Sigmoid colon (tissue), 7 donors: Measurements from ENCODE around the gene KLHL10. TPM values are rescaled to one million over a fixed set of nuclear protein-coding genes. Genes with fewer than 3 reads are reported as not detected.

Experiments used
- DNase-seq: peaks from one replicate; pipeline ENCODE4 v3.0.0-alpha.2; 2019
- H3K27ac ChIP-seq, 4 donors: fragments of 200-600 bp; sonication (generic); one replicate each; pipeline ENCODE4 v1.5.1; 2016 to 2019; ENCODE audit warnings: mild to moderate bottlenecking in 1 of 4
- H3K27me3 ChIP-seq, 3 donors: fragments of 200-600 bp; sonication (generic); one replicate each; pipeline ENCODE4 v1.5.1; 2019; ENCODE audit warnings: mild to moderate bottlenecking in 1 of 3
- H3K36me3 ChIP-seq, 4 donors: fragments of 200-600 bp; sonication (generic); one replicate each; pipeline ENCODE4 v1.5.1; 2016 to 2019
- H3K4me1 ChIP-seq, 4 donors: fragments of 200-600 bp; sonication (generic); one replicate each; pipeline ENCODE4 v1.5.1; 2017 to 2019
- H3K4me3 ChIP-seq, 4 donors: fragments of 200-600 bp; sonication (generic); one replicate each; pipeline ENCODE4 v1.5.1; 2017 to 2019; ENCODE audit warnings: mild to moderate bottlenecking in 2 of 4, moderate library complexity in 1 of 4
- H3K9me3 ChIP-seq, 4 donors: fragments of 200-600 bp in 3 of 4; sonication (generic) in 3 of 4; one replicate each; pipeline versions ENCODE4 v1.5.1 to v1.6.1; 2013 to 2019
- EP300 ChIP-seq, 4 donors: sonication (generic); formaldehyde crosslinking; IDR thresholded peaks; one replicate each; pipeline ENCODE4 v1.6.1; 2017; ENCODE audit warnings: antibody characterized with exemption in 4 of 4
- POLR2A ChIP-seq, 2 donors: fragments of 450-650 bp; IDR thresholded peaks; one replicate each; pipeline ENCODE4 v1.6.1; 2016; ENCODE audit warnings: antibody characterized with exemption in 2 of 2, mild to moderate bottlenecking in 2 of 2, moderate library complexity in 2 of 2
- POLR2AphosphoS5 ChIP-seq, 4 donors: sonication (generic); formaldehyde crosslinking; IDR thresholded peaks; one replicate each; pipeline ENCODE4 v1.6.1; 2017; ENCODE audit warnings: antibody characterized with exemption in 4 of 4
- WGBS, 2 donors: extraction: QIAGEN DNeasy Blood & Tissue Kit; methylation state at CpG; one replicate each; pipeline ENCODE4 v1.1.7; 2013; 5-methylcytosine and 5-hydroxymethylcytosine counted together
- intact Hi-C: fragments of 100-400 bp; cut with DNase I; formaldehyde crosslinking; loops from one replicate; pipeline ENCODE4 v1.15.1; 2023
- polyA plus RNA-seq, 3 donors: library from polyadenylated mRNA; stranded (reverse); fragments of 200-250 nt; gene quantifications; one replicate each; pipeline ENCODE4 v1.2.3, GENCODE V29; 2013
- total RNA-seq, 4 donors: library from RNA; depleted of rRNA; stranded (reverse); fragments of >200 nt; gene quantifications; one replicate each; pipeline ENCODE4 v1.1.0, GENCODE V29; 2016
- TF ChIP-seq, protein P1 (sequence below), 4 experiments: fragments of 450-650 bp in 3 of 4; fragments of 200-600 bp in 1 of 4; IDR thresholded peaks; one replicate each; pipeline ENCODE4 v1.5.1; 2016 to 2019; ENCODE audit warnings: antibody characterized with exemption in 4 of 4, mild to moderate bottlenecking in 3 of 4, moderate library complexity in 2 of 4
- donor health status: healthy with polysubstance abuse.
- donor health status: Bipolar disorder and iron deficiency.
- donor health status: healthy.

Gene KLHL10
- total and polyA plus RNA-seq, 7 donors: 0.04 to 3.9 (median 1.1) TPM; not detected in 2

DNA sequence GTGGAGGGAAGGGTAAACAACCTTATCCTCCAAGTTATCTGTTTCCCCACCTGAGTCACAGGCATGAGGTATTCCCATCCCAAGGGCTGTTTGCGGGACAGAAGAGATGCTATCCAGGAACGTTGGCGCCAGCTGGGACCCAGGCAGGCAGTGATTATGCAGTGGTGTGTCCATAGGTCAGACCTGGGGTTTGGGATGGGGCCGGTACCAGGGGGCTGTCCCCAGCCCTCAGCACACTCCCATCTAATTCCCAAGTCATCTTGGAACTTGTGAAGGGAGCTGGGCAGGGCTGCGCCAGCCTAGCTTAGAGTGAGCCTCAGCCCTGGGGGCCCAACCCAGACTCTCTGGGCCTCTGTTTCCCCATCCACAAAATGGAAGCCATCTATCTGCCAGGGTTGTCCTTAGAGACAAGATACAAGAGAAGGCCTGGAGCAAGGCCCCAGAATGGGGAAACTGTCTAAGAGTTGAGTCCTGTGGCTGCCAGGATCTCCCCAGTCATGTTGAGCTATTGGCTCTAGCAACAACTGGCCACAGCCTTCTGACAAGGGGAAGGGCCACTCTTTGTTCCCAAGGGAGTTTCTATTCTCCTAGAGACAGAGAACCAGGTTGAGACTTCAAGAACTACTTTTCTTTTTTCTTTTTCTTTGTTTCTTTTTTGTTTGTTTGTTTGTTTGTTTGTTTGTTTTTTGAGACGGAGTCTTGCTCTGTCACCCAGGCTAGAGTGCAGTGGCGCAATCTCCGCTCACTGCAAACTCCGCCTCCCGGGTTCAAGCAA, 41.3 kb upstream of the KLHL10 start:
- 82 to 90% methylated on average over 10 of the region's 10 CpGs for WGBS, 2 donors
- H3K4me1 ChIP-seq: peaks cover 0 to 27% (median 18%) of the 10 kb centered on the region in 4 donors
- H3K4me3 ChIP-seq: no peak overlapping the region
- H3K36me3 ChIP-seq: no peaks in the 10 kb centered on the region
- DNase-seq: no peak
- TF ChIP-seq POLR2AphosphoS5 (IDR thresholded peaks at IDR 0.05): no peak
- TF ChIP-seq EP300 (IDR thresholded peaks at IDR 0.05): no peak
- H3K27me3 ChIP-seq: no peaks in the 10 kb centered on the region
- intact Hi-C loops: no loop called here
- H3K27ac ChIP-seq: no peak overlapping the region
- no peaks in the 10 kb centered on the region for H3K9me3 ChIP-seq

DNA sequence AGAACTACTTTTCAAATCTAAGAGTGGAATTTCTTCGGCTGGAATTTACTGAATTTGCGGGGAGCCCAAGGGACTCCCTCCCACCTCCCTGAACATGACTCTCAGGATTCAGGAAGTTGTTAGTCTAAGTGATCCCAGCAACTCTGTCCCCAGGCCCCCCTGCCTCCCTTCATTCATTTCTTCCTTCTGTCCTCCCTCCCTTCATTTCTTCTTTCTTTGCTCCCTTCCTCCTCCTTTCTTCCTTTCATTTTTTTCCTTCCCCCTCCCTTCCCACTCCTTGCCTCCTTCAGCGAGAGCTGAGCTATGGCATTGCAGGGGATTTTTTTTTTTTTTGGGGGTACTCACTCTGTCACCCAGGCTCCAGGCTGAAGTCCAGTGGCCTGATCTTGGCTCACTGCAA, 40.2 kb upstream of the KLHL10 start:
- H3K4me3 ChIP-seq: no peak overlapping the region
- H3K36me3 ChIP-seq: no peaks in the 10 kb centered on the region
- H3K27ac ChIP-seq: no peak overlapping the region
- peaks cover 0 to 26% (median 19%) of the 10 kb centered on the region in 4 donors for H3K4me1 ChIP-seq
- WGBS, 2 donors: 93 to 94% methylated on average over 3 of the region's 3 CpGs
- TF ChIP-seq, protein P1, sequence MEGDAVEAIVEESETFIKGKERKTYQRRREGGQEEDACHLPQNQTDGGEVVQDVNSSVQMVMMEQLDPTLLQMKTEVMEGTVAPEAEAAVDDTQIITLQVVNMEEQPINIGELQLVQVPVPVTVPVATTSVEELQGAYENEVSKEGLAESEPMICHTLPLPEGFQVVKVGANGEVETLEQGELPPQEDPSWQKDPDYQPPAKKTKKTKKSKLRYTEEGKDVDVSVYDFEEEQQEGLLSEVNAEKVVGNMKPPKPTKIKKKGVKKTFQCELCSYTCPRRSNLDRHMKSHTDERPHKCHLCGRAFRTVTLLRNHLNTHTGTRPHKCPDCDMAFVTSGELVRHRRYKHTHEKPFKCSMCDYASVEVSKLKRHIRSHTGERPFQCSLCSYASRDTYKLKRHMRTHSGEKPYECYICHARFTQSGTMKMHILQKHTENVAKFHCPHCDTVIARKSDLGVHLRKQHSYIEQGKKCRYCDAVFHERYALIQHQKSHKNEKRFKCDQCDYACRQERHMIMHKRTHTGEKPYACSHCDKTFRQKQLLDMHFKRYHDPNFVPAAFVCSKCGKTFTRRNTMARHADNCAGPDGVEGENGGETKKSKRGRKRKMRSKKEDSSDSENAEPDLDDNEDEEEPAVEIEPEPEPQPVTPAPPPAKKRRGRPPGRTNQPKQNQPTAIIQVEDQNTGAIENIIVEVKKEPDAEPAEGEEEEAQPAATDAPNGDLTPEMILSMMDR (IDR thresholded peaks at IDR 0.05): no peak
- TF ChIP-seq EP300 (IDR thresholded peaks at IDR 0.05): no peak
- no peak for TF ChIP-seq POLR2AphosphoS5 (IDR thresholded peaks at IDR 0.05)
- no peak for TF ChIP-seq POLR2A (IDR thresholded peaks at IDR 0.05)
- H3K27me3 ChIP-seq: no peaks in the 10 kb centered on the region
- no peak for DNase-seq
- no peaks in the 10 kb centered on the region for H3K9me3 ChIP-seq
- intact Hi-C loops: no loop called here

DNA sequence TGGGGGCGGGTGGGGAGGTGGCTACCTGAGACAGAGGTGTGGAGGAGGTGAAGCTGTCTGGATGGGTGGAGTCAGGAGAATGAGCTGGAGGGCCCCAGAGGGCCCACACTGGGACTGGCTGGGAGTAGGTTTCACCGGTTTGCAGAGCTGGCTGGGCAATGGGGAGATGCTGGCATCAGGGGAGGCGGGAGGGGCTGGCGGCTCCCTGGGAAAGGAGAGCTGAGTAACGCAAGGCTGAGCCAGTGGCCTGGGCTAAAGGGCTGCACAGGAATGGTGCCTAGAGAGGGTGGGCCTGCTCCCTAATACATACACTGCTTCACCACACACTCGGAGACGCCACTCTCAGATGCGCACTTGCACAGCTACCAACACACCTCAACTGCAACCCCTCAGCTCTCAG, 38.3 kb upstream of the KLHL10 start:
- no peak overlapping the region for H3K4me3 ChIP-seq
- peaks cover 0 to 12% (median 9%) of the 10 kb centered on the region in 4 donors for H3K4me1 ChIP-seq
- intact Hi-C loops: no loop called here
- WGBS, 2 donors: 84 to 90% methylated on average over 8 of the region's 8 CpGs
- H3K27me3 ChIP-seq: no peaks in the 10 kb centered on the region
- H3K9me3 ChIP-seq: no peaks in the 10 kb centered on the region
- H3K27ac ChIP-seq: no peak overlapping the region
- TF ChIP-seq, protein P1 (IDR thresholded peaks at IDR 0.05): no peak
- no peak for TF ChIP-seq POLR2A (IDR thresholded peaks at IDR 0.05)
- no peaks in the 10 kb centered on the region for H3K36me3 ChIP-seq
- DNase-seq: no peak

- TF ChIP-seq EP300 (IDR thresholded peaks at IDR 0.05) (no peak), POLR2A (IDR thresholded peaks at IDR 0.05) (no peak), POLR2AphosphoS5 (IDR thresholded peaks at IDR 0.05) (no peak)
- TF ChIP-seq, protein P1 (IDR thresholded peaks at IDR 0.05): no peak
- 7 to 53% methylated on average over 18 of the region's 18 CpGs for WGBS, 2 donors
- Histone ChIP-seq H3K4me1 (peaks cover 0 to 12% (median 9%) of the 10 kb centered on the region in 4 donors), H3K4me3 (no peak overlapping the region), H3K27me3 (no peaks in the 10 kb centered on the region), H3K36me3 (no peaks in the 10 kb centered on the region), H3K9me3 (no peaks in the 10 kb centered on the region), H3K27ac (peak overlapping the region in 2 of 4 donors; percentile 9 to 14)
- DNase-seq: peak; percentile 74
- intact Hi-C loops: loop anchor here (1.0 kb wide), 1 partner anchor 62 kb away; no protein-coding TSS in a partner anchor
Measured at GRCh38 chr17:41800601-41801373, 36.8 kb upstream of the KLHL10 start.
